ENCODE results near the gene FNDC8. TPM values are rescaled to one million over a fixed set of nuclear protein-coding genes. Genes with fewer than 3 reads are reported as not detected.

The FNDC8 gene
- total RNA-seq, 2 donors from 2014 or later: not detected

- H3K27me3 ChIP-seq: no peaks in the 10 kb centered on the region
- no peak for DNase-seq (ENCODE audit: low spot score)
- no peaks in the 10 kb centered on the region for H3K9me3 ChIP-seq
- no peak overlapping the region for H3K27ac ChIP-seq
- H3K4me1 ChIP-seq: no peaks in the 10 kb centered on the region
- H3K36me3 ChIP-seq: peaks cover 35% of the 10 kb centered on the region
- TF ChIP-seq, protein P1, sequence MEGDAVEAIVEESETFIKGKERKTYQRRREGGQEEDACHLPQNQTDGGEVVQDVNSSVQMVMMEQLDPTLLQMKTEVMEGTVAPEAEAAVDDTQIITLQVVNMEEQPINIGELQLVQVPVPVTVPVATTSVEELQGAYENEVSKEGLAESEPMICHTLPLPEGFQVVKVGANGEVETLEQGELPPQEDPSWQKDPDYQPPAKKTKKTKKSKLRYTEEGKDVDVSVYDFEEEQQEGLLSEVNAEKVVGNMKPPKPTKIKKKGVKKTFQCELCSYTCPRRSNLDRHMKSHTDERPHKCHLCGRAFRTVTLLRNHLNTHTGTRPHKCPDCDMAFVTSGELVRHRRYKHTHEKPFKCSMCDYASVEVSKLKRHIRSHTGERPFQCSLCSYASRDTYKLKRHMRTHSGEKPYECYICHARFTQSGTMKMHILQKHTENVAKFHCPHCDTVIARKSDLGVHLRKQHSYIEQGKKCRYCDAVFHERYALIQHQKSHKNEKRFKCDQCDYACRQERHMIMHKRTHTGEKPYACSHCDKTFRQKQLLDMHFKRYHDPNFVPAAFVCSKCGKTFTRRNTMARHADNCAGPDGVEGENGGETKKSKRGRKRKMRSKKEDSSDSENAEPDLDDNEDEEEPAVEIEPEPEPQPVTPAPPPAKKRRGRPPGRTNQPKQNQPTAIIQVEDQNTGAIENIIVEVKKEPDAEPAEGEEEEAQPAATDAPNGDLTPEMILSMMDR (IDR thresholded peaks at IDR 0.05): no peak
- no peak overlapping the region for H3K4me3 ChIP-seq
These were observed 43.3 kb downstream of the FNDC8 start for GRCh38 chr17:35164716-35165115.

DNA sequence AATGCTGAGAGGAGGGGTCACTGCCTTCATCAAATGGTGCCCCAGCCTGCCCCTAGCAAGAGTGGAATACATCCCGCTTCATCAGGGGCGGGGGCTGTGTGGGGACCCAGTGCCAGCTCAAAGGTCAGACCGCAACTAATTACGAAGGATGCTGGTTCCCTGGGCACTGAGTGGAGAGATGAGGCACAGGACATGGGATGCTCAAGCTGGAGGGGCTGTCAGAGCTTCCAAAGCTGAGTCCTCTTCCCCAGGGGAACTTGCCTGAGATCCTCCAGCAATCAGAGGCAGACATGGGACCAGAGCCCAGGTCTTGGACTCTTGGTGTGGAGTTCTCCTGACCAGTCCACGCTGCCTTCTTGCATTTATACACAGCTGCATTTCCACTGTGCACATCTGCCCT lies 45.1 kb downstream of the FNDC8 start:
- TF ChIP-seq, protein P1 (IDR thresholded peaks at IDR 0.05): no peak
- peaks cover 36% of the 10 kb centered on the region for H3K36me3 ChIP-seq
- no peaks in the 10 kb centered on the region for H3K4me1 ChIP-seq
- no peak overlapping the region for H3K4me3 ChIP-seq
- no peak for DNase-seq (ENCODE audit: low spot score)
- no peaks in the 10 kb centered on the region for H3K27me3 ChIP-seq
- no peak overlapping the region for H3K27ac ChIP-seq
- H3K9me3 ChIP-seq: no peaks in the 10 kb centered on the region

DNA sequence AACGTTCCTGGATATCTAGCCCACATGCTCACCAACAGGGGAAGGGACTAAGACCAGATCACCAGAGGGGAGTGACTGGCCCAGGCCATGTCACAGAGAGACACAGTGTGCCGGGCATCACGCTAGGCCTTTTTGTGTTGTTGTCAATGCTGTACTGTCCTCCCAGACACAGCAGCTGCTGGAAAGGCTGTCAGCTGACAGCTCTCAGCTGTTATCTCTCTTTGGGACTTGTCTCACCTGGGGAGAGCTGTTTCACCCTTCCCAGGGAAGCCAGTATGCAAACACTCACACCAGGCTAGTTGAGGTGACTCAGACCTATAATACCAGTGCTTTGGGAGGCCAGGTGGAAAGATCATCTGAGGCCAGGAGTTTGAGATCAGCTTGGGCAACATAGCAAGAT lies 45.6 kb downstream of the FNDC8 start:
- Histone ChIP-seq H3K4me1 (no peaks in the 10 kb centered on the region), H3K27me3 (no peaks in the 10 kb centered on the region), H3K9me3 (no peaks in the 10 kb centered on the region), H3K36me3 (peaks cover 37% of the 10 kb centered on the region), H3K27ac (no peak overlapping the region), H3K4me3 (no peak overlapping the region)
- TF ChIP-seq, protein P1 (IDR thresholded peaks at IDR 0.05): no peak
- DNase-seq (ENCODE audit: low spot score): no peak

DNA sequence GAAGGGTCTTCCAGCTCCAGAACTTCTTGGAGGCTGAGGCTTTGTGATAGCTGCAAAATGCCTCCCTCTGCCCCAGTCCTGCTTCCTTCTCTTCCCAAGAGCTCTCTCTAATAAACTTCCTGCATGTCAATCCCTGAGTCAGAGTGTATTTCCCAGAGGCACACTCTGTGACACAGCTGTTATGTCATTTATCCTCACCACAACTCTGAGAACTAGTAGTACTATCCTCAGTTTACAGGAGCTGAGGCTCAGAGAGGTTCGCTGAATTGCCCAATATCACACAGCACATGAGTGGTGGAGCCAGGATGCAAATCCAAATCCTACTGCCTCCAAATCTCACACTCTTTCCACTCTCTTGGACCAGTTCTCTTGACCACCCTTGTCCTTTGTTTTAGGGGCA lies 46.3 kb downstream of the FNDC8 start:
- Histone ChIP-seq H3K4me1 (no peaks in the 10 kb centered on the region), H3K4me3 (no peak overlapping the region), H3K27ac (no peak overlapping the region), H3K27me3 (no peaks in the 10 kb centered on the region), H3K36me3 (peaks cover 37% of the 10 kb centered on the region), H3K9me3 (no peaks in the 10 kb centered on the region)
- no peak for DNase-seq (ENCODE audit: low spot score)
- TF ChIP-seq, protein P1 (IDR thresholded peaks at IDR 0.05): no peak

GRCh38 chr17:35169835-35170363 lies 48.5 kb downstream of the FNDC8 start:
- Histone ChIP-seq H3K27ac (no peak overlapping the region), H3K9me3 (no peaks in the 10 kb centered on the region), H3K4me1 (no peaks in the 10 kb centered on the region), H3K36me3 (peaks cover 29% of the 10 kb centered on the region), H3K27me3 (no peaks in the 10 kb centered on the region), H3K4me3 (no peak overlapping the region)
- TF ChIP-seq, protein P1 (IDR thresholded peaks at IDR 0.05): no peak
- no peak for DNase-seq (ENCODE audit: low spot score)

All from right atrium auricular region (tissue), 2 donors.